Measurements from ENCODE around the gene PLEKHG4B.

Gene PLEKHG4B

DNA sequence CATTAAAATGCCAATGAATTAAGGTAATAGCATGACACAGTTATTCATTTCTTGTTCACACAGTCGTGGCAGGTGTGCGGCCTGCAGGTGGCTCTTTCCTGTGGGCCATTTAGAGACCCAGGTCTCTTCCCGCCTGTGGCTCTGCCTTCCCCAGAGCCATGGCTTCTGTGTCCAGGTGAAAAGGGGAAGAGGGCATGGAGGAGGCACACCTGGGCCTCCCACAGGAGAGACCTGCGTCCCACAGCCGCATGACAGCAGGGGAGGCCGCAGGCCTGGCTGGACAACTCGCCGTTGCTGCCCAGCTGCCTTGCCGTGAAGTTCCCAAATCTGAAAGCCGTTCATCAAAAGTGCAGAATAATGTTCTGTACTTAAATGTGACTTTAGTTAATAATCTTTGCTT is 14.4 kb upstream of the PLEKHG4B start:
- Histone ChIP-seq H3K4me1 (ENCODE audit: control insufficient read depth, insufficient read depth, low read length) (no peaks in the 10 kb centered on the region), H3K27me3 (replicated peaks; ENCODE audit: control insufficient read depth, insufficient read depth, low read length) (peaks cover 54% of the 10 kb centered on the region), H3K9me3 (ENCODE audit: control insufficient read depth, low read length) (no peaks in the 10 kb centered on the region), H3K9ac (ENCODE audit: low read length) (no peak overlapping the region), H3K4me3 (ENCODE audit: low read length) (no peak overlapping the region), H3K36me3 (ENCODE audit: control insufficient read depth, insufficient read depth, low read length, severe bottlenecking) (no peaks in the 10 kb centered on the region)
- no peak for DNase-seq (ENCODE audit: low read depth)

DNA sequence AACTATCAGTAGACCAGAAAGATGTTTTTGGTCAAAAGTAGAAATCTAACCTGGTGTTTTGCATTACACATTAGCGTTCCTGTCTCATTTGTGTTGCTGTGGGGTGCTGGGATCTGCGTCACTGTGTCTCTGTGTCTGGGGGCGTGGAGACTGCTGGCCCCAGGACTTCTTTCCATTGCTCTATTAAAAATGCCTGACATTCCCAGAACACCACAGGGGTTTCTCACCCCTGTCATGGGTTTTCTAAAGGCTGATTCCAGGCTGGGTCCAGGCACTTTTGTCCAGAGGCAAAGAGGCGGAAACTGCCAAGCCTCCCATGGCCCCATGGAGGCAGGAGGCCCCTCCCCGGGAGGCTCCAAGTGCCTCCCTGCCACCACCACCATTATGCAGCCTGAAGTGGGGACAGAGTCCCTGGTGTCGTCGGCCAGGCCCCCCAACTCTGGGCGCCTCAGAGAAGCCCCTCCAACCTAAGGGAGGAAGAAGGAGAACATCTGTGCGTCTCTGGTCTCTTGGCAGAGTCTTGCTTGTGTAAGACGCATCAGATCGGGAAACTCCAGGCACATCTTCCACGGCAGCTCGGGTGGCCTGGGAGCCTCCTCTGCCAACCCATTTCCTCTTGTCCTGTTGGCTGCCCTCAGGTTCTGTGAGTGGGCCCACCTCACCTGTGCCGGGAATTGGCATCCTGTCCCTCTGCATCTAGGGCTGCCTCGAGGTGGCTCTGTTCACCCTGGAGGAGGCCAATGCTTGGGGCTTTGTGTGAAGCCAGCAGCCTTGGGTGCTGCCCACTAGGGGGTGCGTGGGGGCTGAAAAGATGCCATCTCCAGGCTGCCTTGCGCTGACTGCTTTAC is 13.8 kb upstream of the PLEKHG4B start:
- Histone ChIP-seq H3K9ac (ENCODE audit: low read length) (no peak overlapping the region), H3K4me3 (ENCODE audit: low read length) (no peak overlapping the region), H3K27me3 (replicated peaks; ENCODE audit: control insufficient read depth, insufficient read depth, low read length) (peaks cover 59% of the 10 kb centered on the region), H3K4me1 (ENCODE audit: control insufficient read depth, insufficient read depth, low read length) (no peaks in the 10 kb centered on the region), H3K9me3 (ENCODE audit: control insufficient read depth, low read length) (no peaks in the 10 kb centered on the region), H3K36me3 (ENCODE audit: control insufficient read depth, insufficient read depth, low read length, severe bottlenecking) (no peaks in the 10 kb centered on the region)
- DNase-seq (ENCODE audit: low read depth), result peak; percentile 40

DNA sequence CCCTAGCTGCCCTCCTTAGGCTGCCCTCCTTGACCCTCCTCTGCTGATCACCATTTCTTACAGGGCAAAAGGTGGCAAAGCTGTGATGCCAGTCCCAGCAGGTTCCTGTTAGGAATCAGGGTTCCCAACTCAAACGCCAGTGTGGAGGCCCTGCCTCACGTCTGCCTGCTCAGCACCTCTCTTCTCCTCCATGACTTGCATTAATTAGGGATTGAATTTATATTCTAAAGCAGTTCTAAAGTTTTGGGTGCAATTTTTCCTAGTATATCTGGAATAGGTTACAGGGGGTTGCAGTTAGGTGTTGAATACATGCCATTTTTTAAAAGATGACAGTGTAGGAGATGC is 13.2 kb upstream of the PLEKHG4B start:
- H3K4me1 ChIP-seq (ENCODE audit: control insufficient read depth, insufficient read depth, low read length), result no peaks in the 10 kb centered on the region
- no peak for DNase-seq (ENCODE audit: low read depth)
- no peaks in the 10 kb centered on the region for H3K36me3 ChIP-seq (ENCODE audit: control insufficient read depth, insufficient read depth, low read length, severe bottlenecking)

DNA sequence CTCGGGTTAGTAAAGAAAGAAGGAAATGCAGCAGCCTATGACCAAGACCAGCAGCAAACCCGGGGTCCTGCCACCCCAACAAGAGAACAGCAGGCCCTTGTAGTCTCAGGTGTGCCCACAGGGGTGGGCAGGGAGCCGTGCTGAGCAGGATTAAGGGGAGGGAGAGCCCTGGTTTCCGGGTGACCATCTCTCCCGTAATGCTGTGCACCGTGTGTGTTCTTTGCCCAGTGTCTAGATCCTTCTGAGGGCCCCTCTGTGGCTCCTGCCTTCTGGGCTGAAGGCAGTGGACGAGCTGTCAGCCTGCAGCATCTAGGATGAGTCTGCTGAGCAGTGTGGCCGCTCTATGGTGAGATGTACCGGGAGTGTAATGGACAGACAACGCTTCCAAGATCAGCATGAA is 12.7 kb upstream of the PLEKHG4B start:
- Histone ChIP-seq H3K36me3 (ENCODE audit: control insufficient read depth, insufficient read depth, low read length, severe bottlenecking) (no peaks in the 10 kb centered on the region), H3K27me3 (replicated peaks; ENCODE audit: control insufficient read depth, insufficient read depth, low read length) (peaks cover 56% of the 10 kb centered on the region), H3K4me1 (ENCODE audit: control insufficient read depth, insufficient read depth, low read length) (no peaks in the 10 kb centered on the region), H3K9me3 (ENCODE audit: control insufficient read depth, low read length) (no peaks in the 10 kb centered on the region), H3K9ac (ENCODE audit: low read length) (no peak overlapping the region), H3K4me3 (ENCODE audit: low read length) (no peak overlapping the region)
- DNase-seq (ENCODE audit: low read depth), result no peak

More for the DNA sequence above, 13.2 kb upstream of the PLEKHG4B start:
- no peaks in the 10 kb centered on the region for H3K9me3 ChIP-seq (ENCODE audit: control insufficient read depth, low read length)
- no peak overlapping the region for H3K9ac ChIP-seq (ENCODE audit: low read length)
- H3K27me3 ChIP-seq (replicated peaks; ENCODE audit: control insufficient read depth, insufficient read depth, low read length), result peaks cover 59% of the 10 kb centered on the region
- no peak overlapping the region for H3K4me3 ChIP-seq (ENCODE audit: low read length)

DNA sequence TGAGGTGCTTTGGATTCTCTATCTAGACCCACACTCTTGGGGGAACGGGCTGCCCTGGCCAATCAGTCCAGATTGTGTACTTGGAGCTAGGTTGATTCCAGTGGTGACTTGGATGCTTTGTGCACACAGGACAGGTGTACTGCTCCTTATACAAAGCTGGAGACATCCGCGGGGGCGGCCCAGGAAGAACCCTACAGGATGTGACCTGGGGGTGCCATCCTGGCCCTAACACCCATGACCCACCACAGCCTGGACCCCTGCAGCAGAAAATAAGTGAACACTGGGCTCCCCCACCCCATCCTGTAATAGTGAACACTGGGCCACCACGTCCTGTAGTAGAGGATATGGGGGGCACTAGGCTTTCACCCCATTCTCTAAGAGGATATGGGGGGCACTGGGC is 12.1 kb upstream of the PLEKHG4B start:
- Histone ChIP-seq H3K4me1 (ENCODE audit: control insufficient read depth, insufficient read depth, low read length) (no peaks in the 10 kb centered on the region), H3K4me3 (ENCODE audit: low read length) (no peak overlapping the region), H3K36me3 (ENCODE audit: control insufficient read depth, insufficient read depth, low read length, severe bottlenecking) (no peaks in the 10 kb centered on the region), H3K27me3 (replicated peaks; ENCODE audit: control insufficient read depth, insufficient read depth, low read length) (peaks cover 52% of the 10 kb centered on the region), H3K9ac (ENCODE audit: low read length) (no peak overlapping the region), H3K9me3 (ENCODE audit: control insufficient read depth, low read length) (no peaks in the 10 kb centered on the region)
- no peak for DNase-seq (ENCODE audit: low read depth)

DNA sequence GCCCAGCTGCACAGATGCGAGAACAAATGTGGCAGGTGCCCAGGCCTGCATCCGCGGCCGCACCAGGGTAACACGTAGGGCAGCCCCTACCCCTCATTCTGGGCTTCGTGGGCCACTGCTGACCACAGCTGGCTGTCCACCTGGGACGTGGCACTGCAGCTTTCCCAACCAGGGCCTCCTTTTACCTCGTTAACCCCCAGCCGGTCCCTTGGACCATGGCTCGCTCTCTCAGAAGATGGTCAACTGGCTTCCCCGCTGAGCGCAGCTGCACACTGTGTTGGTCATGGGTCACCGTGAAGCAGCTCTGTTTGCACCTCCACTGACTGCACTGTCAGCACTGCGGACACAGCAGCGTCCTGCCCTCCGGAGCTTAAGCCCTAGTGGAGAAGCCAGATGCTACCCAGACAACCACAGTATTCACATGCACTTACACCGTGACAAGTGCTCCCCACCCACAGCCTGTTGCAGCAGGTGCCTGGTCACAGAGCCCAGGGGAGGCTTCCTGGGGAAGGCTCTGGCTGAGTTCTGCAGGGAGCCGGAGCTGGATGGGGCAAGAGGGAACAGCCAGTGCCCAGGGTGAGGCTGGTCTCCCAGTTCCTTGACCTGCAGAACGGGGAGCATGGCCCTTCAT is 10.5 kb upstream of the PLEKHG4B start:
- Histone ChIP-seq H3K36me3 (ENCODE audit: control insufficient read depth, insufficient read depth, low read length, severe bottlenecking) (no peaks in the 10 kb centered on the region), H3K9ac (ENCODE audit: low read length) (no peak overlapping the region), H3K9me3 (ENCODE audit: control insufficient read depth, low read length) (no peaks in the 10 kb centered on the region), H3K27me3 (replicated peaks; ENCODE audit: control insufficient read depth, insufficient read depth, low read length) (peaks cover 39% of the 10 kb centered on the region), H3K4me1 (ENCODE audit: control insufficient read depth, insufficient read depth, low read length) (no peaks in the 10 kb centered on the region), H3K4me3 (ENCODE audit: low read length) (no peak overlapping the region)
- no peak for DNase-seq (ENCODE audit: low read depth)

DNA sequence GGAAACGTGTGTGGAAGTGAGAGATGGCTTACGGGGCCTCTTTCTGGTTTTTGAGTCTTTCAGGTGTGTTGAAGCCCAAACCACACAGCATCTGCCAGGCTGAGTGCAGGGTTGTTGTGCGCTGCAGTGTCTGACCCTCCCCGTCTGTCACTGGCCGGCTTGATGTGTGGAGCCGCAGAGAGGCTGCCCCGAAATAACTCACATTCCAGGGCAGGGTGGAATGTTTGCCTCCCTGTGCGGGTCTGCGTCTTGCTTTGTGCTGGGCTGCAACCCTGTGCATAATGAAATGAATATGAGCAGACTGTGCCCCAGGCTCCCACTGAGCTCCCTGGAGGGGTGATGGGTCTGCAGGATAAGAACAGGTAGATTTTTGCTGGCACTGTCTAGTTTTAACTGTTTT is 9.9 kb upstream of the PLEKHG4B start:
- no peak overlapping the region for H3K9ac ChIP-seq (ENCODE audit: low read length)
- peak; percentile 72 for DNase-seq (ENCODE audit: low read depth)
- H3K4me3 ChIP-seq (ENCODE audit: low read length), result no peak overlapping the region
- no peaks in the 10 kb centered on the region for H3K4me1 ChIP-seq (ENCODE audit: control insufficient read depth, insufficient read depth, low read length)
- peaks cover 33% of the 10 kb centered on the region for H3K27me3 ChIP-seq (replicated peaks; ENCODE audit: control insufficient read depth, insufficient read depth, low read length)
- H3K9me3 ChIP-seq (ENCODE audit: control insufficient read depth, low read length), result no peaks in the 10 kb centered on the region
- H3K36me3 ChIP-seq (ENCODE audit: control insufficient read depth, insufficient read depth, low read length, severe bottlenecking), result no peaks in the 10 kb centered on the region

DNA sequence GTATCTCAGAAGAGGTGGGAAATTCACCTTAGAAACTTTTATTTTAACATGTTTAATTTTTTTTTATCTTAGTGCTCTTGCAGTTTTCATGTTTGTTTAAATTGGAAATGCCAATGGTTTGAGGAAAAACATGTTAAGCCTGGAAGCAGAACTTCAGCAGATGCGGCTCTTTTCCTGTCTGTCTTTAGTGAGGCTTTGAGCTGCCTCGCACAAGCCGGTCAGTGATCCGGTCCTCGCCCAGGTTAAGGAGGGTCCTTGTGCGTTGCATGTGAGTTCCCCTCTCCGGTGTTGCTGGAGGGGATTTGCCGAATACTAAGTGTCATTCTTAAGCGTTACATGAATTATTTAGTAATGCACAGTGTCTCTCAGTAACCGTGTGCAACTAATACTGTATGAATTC is 9.4 kb upstream of the PLEKHG4B start:
- no peak overlapping the region for H3K9ac ChIP-seq (ENCODE audit: low read length)
- H3K4me1 ChIP-seq (ENCODE audit: control insufficient read depth, insufficient read depth, low read length), result no peaks in the 10 kb centered on the region
- H3K9me3 ChIP-seq (ENCODE audit: control insufficient read depth, low read length), result peaks cover under 1% of the 10 kb centered on the region
- no peaks in the 10 kb centered on the region for H3K36me3 ChIP-seq (ENCODE audit: control insufficient read depth, insufficient read depth, low read length, severe bottlenecking)
- no peak overlapping the region for H3K4me3 ChIP-seq (ENCODE audit: low read length)
- DNase-seq (ENCODE audit: low read depth), result no peak
- H3K27me3 ChIP-seq (replicated peaks; ENCODE audit: control insufficient read depth, insufficient read depth, low read length), result peaks cover 28% of the 10 kb centered on the region

DNA sequence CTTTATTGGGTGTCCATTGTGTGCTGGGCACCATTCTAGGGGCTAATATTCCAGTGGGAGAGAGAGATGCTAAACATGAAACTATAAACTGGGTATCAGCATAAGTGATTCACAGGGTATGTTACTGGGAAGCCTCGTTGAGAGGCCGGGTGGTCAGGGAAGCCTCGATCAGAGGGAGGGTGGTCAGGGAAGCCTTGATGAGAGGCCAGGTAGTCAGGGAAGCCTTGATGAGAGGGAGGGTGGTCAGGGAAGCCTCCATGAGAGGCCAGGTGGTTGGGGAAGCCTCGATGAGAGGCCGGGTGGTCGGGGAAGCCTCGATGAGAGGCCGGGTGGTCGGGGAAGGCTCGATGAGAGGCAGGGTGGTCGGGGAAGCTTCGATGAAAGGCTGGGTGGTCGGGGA is 8.9 kb upstream of the PLEKHG4B start:
- Histone ChIP-seq H3K36me3 (ENCODE audit: control insufficient read depth, insufficient read depth, low read length, severe bottlenecking) (no peaks in the 10 kb centered on the region), H3K4me1 (ENCODE audit: control insufficient read depth, insufficient read depth, low read length) (no peaks in the 10 kb centered on the region)
- DNase-seq (ENCODE audit: low read depth), result no peak

DNA sequence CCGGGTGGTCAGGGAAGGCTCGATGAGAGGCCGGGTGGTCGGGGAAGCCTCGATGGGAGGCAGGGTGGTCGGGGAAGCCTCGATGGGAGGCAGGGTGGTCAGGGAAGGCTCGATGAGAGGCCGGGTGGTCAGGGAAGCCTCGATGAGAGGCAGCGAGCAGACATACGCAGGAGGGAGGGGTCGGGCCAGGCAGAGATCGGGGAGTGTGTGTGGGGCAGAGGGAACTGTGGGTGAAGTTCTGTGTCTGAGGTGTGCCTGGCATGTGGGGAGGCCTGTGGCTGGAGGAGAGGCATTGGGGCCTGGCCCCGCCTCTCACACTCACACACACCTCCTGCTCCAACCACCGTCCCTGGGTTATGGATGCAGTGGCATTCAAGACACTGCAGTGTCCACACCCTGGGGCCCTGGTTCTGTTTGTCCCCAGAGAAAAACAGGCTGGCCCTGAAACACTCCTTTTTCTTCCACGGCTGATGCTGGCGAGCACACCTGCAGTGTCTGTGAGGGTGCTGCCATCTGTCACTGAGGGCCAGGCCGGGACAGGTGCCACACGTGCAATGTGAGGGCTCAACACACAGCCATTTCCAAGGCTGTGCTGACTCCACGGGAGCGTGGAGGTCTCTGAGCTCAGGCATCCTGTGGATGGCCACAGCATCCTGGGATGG is 6.5 kb upstream of the PLEKHG4B start:
- Histone ChIP-seq H3K4me3 (ENCODE audit: low read length) (no peak overlapping the region), H3K9ac (ENCODE audit: low read length) (no peak overlapping the region), H3K4me1 (ENCODE audit: control insufficient read depth, insufficient read depth, low read length) (no peaks in the 10 kb centered on the region), H3K36me3 (ENCODE audit: control insufficient read depth, insufficient read depth, low read length, severe bottlenecking) (no peaks in the 10 kb centered on the region), H3K27me3 (replicated peaks; ENCODE audit: control insufficient read depth, insufficient read depth, low read length) (peaks cover 27% of the 10 kb centered on the region), H3K9me3 (ENCODE audit: control insufficient read depth, low read length) (peaks cover 9% of the 10 kb centered on the region)
- no peak for DNase-seq (ENCODE audit: low read depth)

More for the DNA sequence above, 8.9 kb upstream of the PLEKHG4B start:
- H3K27me3 ChIP-seq (replicated peaks; ENCODE audit: control insufficient read depth, insufficient read depth, low read length), result peaks cover 27% of the 10 kb centered on the region
- H3K4me3 ChIP-seq (ENCODE audit: low read length), result no peak overlapping the region
- peaks cover 5% of the 10 kb centered on the region for H3K9me3 ChIP-seq (ENCODE audit: control insufficient read depth, low read length)
- no peak overlapping the region for H3K9ac ChIP-seq (ENCODE audit: low read length)

Data from adipocyte (in vitro differentiated cells).